Adrenal gland (tissue), 5 donors: ENCODE results near the gene NLRX1.

ENCODE experiments used
- POLR2A ChIP-seq, 2 donors: fragments of 450-650 bp; IDR thresholded peaks; one replicate each; pipeline ENCODE4 v1.6.1; 2017; ENCODE audit warnings: antibody characterized with exemption in 2 of 2, mild to moderate bottlenecking in 2 of 2, moderate library complexity in 1 of 2
- TF ChIP-seq, protein P1 (sequence below), 6 experiments: fragments of 450-650 bp in 4 of 6; fragments of 200-600 bp in 2 of 6; sonication (generic) in 1 of 6; IDR thresholded peaks; 1 replicate in 5 of 6; 2 replicates in 1 of 6; pipeline versions ENCODE4 v1.5.1 to v1.8.0; 2016 to 2021; ENCODE audit warnings: antibody characterized with exemption in 6 of 6, mild to moderate bottlenecking in 2 of 6, moderate library complexity in 1 of 6
- donor health status: DM: no; HTN: no; CAD: no.

DNA sequence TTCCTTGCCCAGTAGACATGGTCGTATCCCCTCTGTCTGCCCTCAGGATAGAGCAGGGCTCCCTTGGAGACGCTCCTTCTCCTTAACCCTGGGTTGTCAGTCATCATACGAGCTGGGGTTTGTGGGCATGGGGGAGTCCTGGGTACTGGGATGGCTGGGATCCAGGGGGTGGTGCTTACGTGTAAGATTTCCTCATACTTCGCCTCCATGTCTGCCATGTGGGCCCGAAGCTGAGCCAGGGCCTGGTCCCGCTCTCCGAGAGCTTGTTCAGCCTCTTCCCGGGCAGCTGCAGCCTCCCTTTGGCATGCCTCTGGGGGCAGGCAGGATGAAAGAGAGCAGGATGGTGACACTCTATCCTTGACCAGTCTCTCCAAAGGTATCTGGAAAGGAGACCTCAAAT lies 22.0 kb downstream of the NLRX1 start:
- TF ChIP-seq, protein P1, sequence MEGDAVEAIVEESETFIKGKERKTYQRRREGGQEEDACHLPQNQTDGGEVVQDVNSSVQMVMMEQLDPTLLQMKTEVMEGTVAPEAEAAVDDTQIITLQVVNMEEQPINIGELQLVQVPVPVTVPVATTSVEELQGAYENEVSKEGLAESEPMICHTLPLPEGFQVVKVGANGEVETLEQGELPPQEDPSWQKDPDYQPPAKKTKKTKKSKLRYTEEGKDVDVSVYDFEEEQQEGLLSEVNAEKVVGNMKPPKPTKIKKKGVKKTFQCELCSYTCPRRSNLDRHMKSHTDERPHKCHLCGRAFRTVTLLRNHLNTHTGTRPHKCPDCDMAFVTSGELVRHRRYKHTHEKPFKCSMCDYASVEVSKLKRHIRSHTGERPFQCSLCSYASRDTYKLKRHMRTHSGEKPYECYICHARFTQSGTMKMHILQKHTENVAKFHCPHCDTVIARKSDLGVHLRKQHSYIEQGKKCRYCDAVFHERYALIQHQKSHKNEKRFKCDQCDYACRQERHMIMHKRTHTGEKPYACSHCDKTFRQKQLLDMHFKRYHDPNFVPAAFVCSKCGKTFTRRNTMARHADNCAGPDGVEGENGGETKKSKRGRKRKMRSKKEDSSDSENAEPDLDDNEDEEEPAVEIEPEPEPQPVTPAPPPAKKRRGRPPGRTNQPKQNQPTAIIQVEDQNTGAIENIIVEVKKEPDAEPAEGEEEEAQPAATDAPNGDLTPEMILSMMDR (IDR thresholded peaks at IDR 0.05), result no peak
- no peak for TF ChIP-seq POLR2A (IDR thresholded peaks at IDR 0.05)
